Panc1 (cell line): ENCODE data around the gene ATP6V0B. TPM values are rescaled to one million over a fixed set of nuclear protein-coding genes. Genes with fewer than 3 reads are reported as not detected.

Experiments
- ATAC-seq: fragments of 200-7000 bp; cut with Tn5 transposase; 2 replicates; pipeline ENCODE4 v1.9.1; 2020; ENCODE audit warnings: mild to moderate bottlenecking, moderate library complexity
- BruUV-seq: library from RNA; stranded (reverse); fragments of 400-500 nt; replicated peaks from 2 replicates; lab custom pipeline; 2021; lab: Mats Ljungman, UMichigan
- CTCF ChIA-PET: fragments of 300-600 bp; sonication (Branson Sonifier 250); formaldehyde crosslinking; loops from one replicate; lab custom pipeline; 2022; ENCODE audit warnings: antibody characterized with exemption; lab: Charles Lee
- POLR2A ChIA-PET: fragments of 300-600 bp; sonication (Branson Sonifier 250); formaldehyde crosslinking; loops from one replicate; lab custom pipeline; 2022; ENCODE audit warnings: antibody characterized with exemption; lab: Charles Lee
- DNase-seq: peaks from one replicate; pipeline ENCODE4 v3.0.0-alpha.2; 2010; ENCODE audit warnings: low read depth, low spot score
- H3K27ac ChIP-seq: 2 replicates; pipeline ENCODE4 v1.5.1; 2011; ENCODE audit warnings: mild to moderate bottlenecking, low read length, inconsistent platforms
- H3K27me3 ChIP-seq: fragments of 200-500 bp; sonication (Bioruptor generic); 2 replicates; pipeline ENCODE4 v1.6.0; 2014; ENCODE audit warnings: low read length, inconsistent platforms; ENCODE audit not compliant: control insufficient read depth, insufficient read depth
- H3K36me3 ChIP-seq: fragments of 200-500 bp; sonication (Bioruptor generic); 2 replicates; pipeline ENCODE4 v1.5.1; 2014; ENCODE audit warnings: inconsistent platforms, mild to moderate bottlenecking, low read length, moderate library complexity; ENCODE audit not compliant: control insufficient read depth, insufficient read depth
- H3K4me1 ChIP-seq: 2 replicates; pipeline ENCODE4 v1.5.1; 2011; ENCODE audit warnings: inconsistent platforms, mild to moderate bottlenecking, low read length, moderate library complexity; ENCODE audit not compliant: control insufficient read depth, insufficient read depth
- H3K4me3 ChIP-seq, 2 experiments: 2 replicates each; pipeline ENCODE4 v1.5.1; 2011 to 2012; ENCODE audit warnings: low read depth in 2 of 2, low read length in 2 of 2, mild to moderate bottlenecking in 2 of 2, inconsistent platforms in 1 of 2, moderate library complexity in 1 of 2
- H3K9me3 ChIP-seq: fragments of 200-500 bp; sonication (Bioruptor generic); 2 replicates; pipeline ENCODE4 v1.5.1; 2014; ENCODE audit warnings: low read depth, mild to moderate bottlenecking, inconsistent platforms, low read length, moderate library complexity; ENCODE audit not compliant: control insufficient read depth, insufficient read depth
- CTCF ChIP-seq: fragments of 450-650 bp; IDR thresholded peaks from 2 replicates; pipeline ENCODE4 v1.5.1; 2017; ENCODE audit warnings: mild to moderate bottlenecking
- POLR2AphosphoS5 ChIP-seq: IDR thresholded peaks from 2 replicates; pipeline ENCODE4 v1.6.1; 2012; ENCODE audit warnings: mild to moderate bottlenecking, low read depth, low read length, moderate library complexity
- REST ChIP-seq, 2 experiments: IDR thresholded peaks; 2 replicates each; pipeline ENCODE4 v1.6.1; 2011 to 2012; ENCODE audit warnings: low read depth in 2 of 2, control low read depth in 1 of 2, low read length in 1 of 2, mild to moderate bottlenecking in 1 of 2, moderate library complexity in 1 of 2; ENCODE audit not compliant: insufficient read depth in 1 of 2
- SIN3A ChIP-seq: IDR thresholded peaks from 2 replicates; pipeline ENCODE4 v1.6.1; 2012; ENCODE audit warnings: low read depth, mild to moderate bottlenecking, low read length, moderate library complexity, borderline replicate concordance; ENCODE audit not compliant: insufficient read depth
- TCF7L2 ChIP-seq: IDR thresholded peaks from 2 replicates; pipeline ENCODE4 v1.6.1; 2011; ENCODE audit warnings: mild to moderate bottlenecking, low read depth, low read length, inconsistent platforms
- in situ Hi-C: cut with HindIII; loops from 2 replicates; pipeline ENCODE4 v1.10.0; 2016; ENCODE audit warnings: low sequenced_read_pairs, low pct_unique_long_range_greater_than_20kb
- intact Hi-C: fragments of 100-400 bp; cut with micrococcal nuclease; formaldehyde crosslinking; loops from one replicate; pipeline ENCODE4 v1.10.0; 2022; ENCODE audit not compliant: unreplicated experiment
- total RNA-seq: library from RNA; stranded (reverse); gene quantifications from one replicate; pipeline ENCODE4 v1.2.1, GENCODE V29; 2021; ENCODE audit not compliant: unreplicated experiment

ATP6V0B gene
- total RNA-seq, 1 experiment from 2014 or later = 134 TPM

GRCh38 chr1:43936431-43937151 is 38.2 kb upstream of the ATP6V0B start:
- POLR2A ChIA-PET = no interaction called here
- TF ChIP-seq SIN3A (no peak), REST (IDR thresholded peaks at IDR 0.05; ENCODE audit: insufficient read depth in 1 of 2, low read depth in 2 of 2, low read length in 1 of 2) (no peak), CTCF (peak; percentile 61), POLR2AphosphoS5 (peak; percentile 14; the same call in 1 of the 2 replicates)
- peaks cover 10% of the 10 kb centered on the region for H3K4me1 ChIP-seq
- H3K4me3 ChIP-seq = peak overlapping the region; percentile 20 to 29; a peak in 3 of 4 replicates
- H3K27me3 ChIP-seq = no peaks in the 10 kb centered on the region
- CTCF ChIA-PET = interaction anchor here (0.5 to 0.6 kb wide), 2 partner anchors 171 to 217 kb away, joined by 3 to 4 read pairs; no protein-coding TSS in a partner anchor
- H3K9me3 ChIP-seq = no peaks in the 10 kb centered on the region
- H3K36me3 ChIP-seq = no peaks in the 10 kb centered on the region
- DNase-seq (no peak), ATAC-seq (peak; percentile 68)
- in situ Hi-C loops = loop anchor here (25.0 kb wide), 1 partner anchor 174 kb away; no protein-coding TSS in a partner anchor
- BruUV-seq = no TSS peak
- intact Hi-C loops = loop anchor here (10.0 kb wide), 1 partner anchor 412 kb away; no protein-coding TSS in a partner anchor
- H3K27ac ChIP-seq = peak overlapping the region; percentile 51; the same call in 1 of the 2 replicates

GRCh38 chr1:43937179-43937865 is 37.4 kb upstream of the ATP6V0B start:
- Histone ChIP-seq H3K27ac (no peak overlapping the region), H3K4me3 (no peak overlapping the region), H3K9me3 (no peaks in the 10 kb centered on the region), H3K4me1 (peaks cover 10% of the 10 kb centered on the region), H3K27me3 (no peaks in the 10 kb centered on the region), H3K36me3 (no peaks in the 10 kb centered on the region)
- in situ Hi-C loops (loop anchor here (25.0 kb wide), 1 partner anchor 175 kb away; no protein-coding TSS in a partner anchor), intact Hi-C loops (loop anchor here (10.0 kb wide), 1 partner anchor 413 kb away; no protein-coding TSS in a partner anchor)
- POLR2A ChIA-PET = no interaction called here
- BruUV-seq = no TSS peak
- no peak for ATAC-seq
- CTCF ChIA-PET = interaction anchor here (0.6 kb wide), 2 partner anchors 218 to 266 kb away, joined by 3 to 5 read pairs; no protein-coding TSS in a partner anchor
- DNase-seq = no peak
- TF ChIP-seq POLR2AphosphoS5 (no peak), SIN3A (no peak), TCF7L2 (no peak), CTCF (no peak), REST (IDR thresholded peaks at IDR 0.05; ENCODE audit: insufficient read depth in 1 of 2, low read depth in 2 of 2, low read length in 1 of 2) (no peak)
